ENCODE data around the gene TBC1D16. TPM values are rescaled to one million over a fixed set of nuclear protein-coding genes. Genes with fewer than 3 reads are reported as not detected.
A peak's percentile ranks its signal among the peaks of the same experiment; 100 is the strongest.

TBC1D16 gene
- total RNA-seq, 1 experiment from 2014 or later: 85.8 TPM

- no peaks in the 10 kb centered on the region for H3K4me1 ChIP-seq (ENCODE audit: insufficient read depth, low read length)
- H4K20me1 ChIP-seq (ENCODE audit: control insufficient read depth, insufficient read depth, insufficient read length): no peaks in the 10 kb centered on the region
- no peak overlapping the region for H2BK12ac ChIP-seq (ENCODE audit: insufficient read length, low read depth, low read length)
- H3K18ac ChIP-seq (ENCODE audit: insufficient read length, low read depth, low read length): no peak overlapping the region
- no peaks in the 10 kb centered on the region for H3K9me3 Mint-ChIP-seq
- no peak overlapping the region for H3K9ac ChIP-seq (ENCODE audit: extremely low read depth, insufficient read length, low read length)
- no peak overlapping the region for H4K5ac ChIP-seq (ENCODE audit: insufficient read length, low read depth, low read length)
- no peak overlapping the region for H3K56ac ChIP-seq (ENCODE audit: insufficient read length, low read depth, low read length)
- H2AFZ ChIP-seq (ENCODE audit: low read length): no peak overlapping the region
- no peak overlapping the region for H3K4me3 Mint-ChIP-seq
- no peaks in the 10 kb centered on the region for H3K79me2 ChIP-seq (ENCODE audit: insufficient read depth, low read length)
- H3K27me3 ChIP-seq (ENCODE audit: insufficient read depth, low read length): no peaks in the 10 kb centered on the region
- no peak overlapping the region for H3K23ac ChIP-seq (ENCODE audit: insufficient read length, low read depth, low read length)
- H3K79me1 ChIP-seq (ENCODE audit: insufficient read depth, low read depth, low read length, poor library complexity, severe bottlenecking): no peaks in the 10 kb centered on the region
- no peak overlapping the region for H2BK20ac ChIP-seq (ENCODE audit: low read depth, low read length, poor library complexity, severe bottlenecking)
- peaks cover 11 to 13% of the 10 kb centered on the region in 2 experiments for H3K4me1 Mint-ChIP-seq
- no peak overlapping the region for H2BK15ac ChIP-seq (ENCODE audit: low read depth, low read length)
- DNase-seq: no peak
- H3K27ac Mint-ChIP-seq: peak overlapping the region in 1 of 3 experiments; percentile 37; a peak in 1 of 7 replicates
- H3K27me3 Mint-ChIP-seq (ENCODE audit: low read depth): peaks cover 6% of the 10 kb centered on the region
- H2BK120ac ChIP-seq (ENCODE audit: low read depth, low read length, poor library complexity, severe bottlenecking): no peak overlapping the region
- H3K36me3 Mint-ChIP-seq (ENCODE audit: insufficient read depth in 1 of 3, low read depth in 3 of 3): 0 out of 7 replicates have a peak, but pooled peaks cover 0 to 3% (median 0%) of the 10 kb centered on the region in 3 experiments
- H2AK5ac ChIP-seq (ENCODE audit: insufficient read length, low read length): no peak overlapping the region
- no peak overlapping the region for H3K14ac ChIP-seq (ENCODE audit: insufficient read depth, low read length)
- H2BK5ac ChIP-seq (ENCODE audit: insufficient read length, low read length): no peak overlapping the region
- H3T11ph ChIP-seq (ENCODE audit: low read length): no peak overlapping the region
- no peak for TF ChIP-seq CTCF (conservative IDR thresholded peaks at IDR 0.05)
- no peak overlapping the region for H4K91ac ChIP-seq (ENCODE audit: insufficient read length, low read depth, low read length)
- no peak overlapping the region for H3K4ac ChIP-seq (ENCODE audit: low read depth, low read length)
- H3K9me3 ChIP-seq (ENCODE audit: control insufficient read depth, low read depth, low read length): no peaks in the 10 kb centered on the region
- H3K23me2 ChIP-seq (ENCODE audit: insufficient read length, low read depth, low read length, poor library complexity, severe bottlenecking): no peaks in the 10 kb centered on the region
- no peak overlapping the region for H3K4me2 ChIP-seq (ENCODE audit: insufficient read depth, insufficient read length, low read length)
- H3K27ac ChIP-seq (ENCODE audit: insufficient read length, low read depth, low read length): no peak overlapping the region
- no peak overlapping the region for H4K8ac ChIP-seq (replicated peaks; ENCODE audit: insufficient read length, low read depth, low read length)
- WGBS (ENCODE audit: extremely low coverage, insufficient read length, low lambda C conversion rate): no CpG with 5 or more reads among the region's 13 CpGs
Measured at GRCh38 chr17:80083136-80083661, 47.5 kb upstream of the TBC1D16 start.
